Measurements from ENCODE around the gene CNOT3. TPM values are rescaled to one million over a fixed set of nuclear protein-coding genes. Genes with fewer than 3 reads are reported as not detected.

CNOT3 gene
- total RNA-seq, 4 donors from 2014 or later: 5.1 to 14.0 (median 10.2) TPM

DNA sequence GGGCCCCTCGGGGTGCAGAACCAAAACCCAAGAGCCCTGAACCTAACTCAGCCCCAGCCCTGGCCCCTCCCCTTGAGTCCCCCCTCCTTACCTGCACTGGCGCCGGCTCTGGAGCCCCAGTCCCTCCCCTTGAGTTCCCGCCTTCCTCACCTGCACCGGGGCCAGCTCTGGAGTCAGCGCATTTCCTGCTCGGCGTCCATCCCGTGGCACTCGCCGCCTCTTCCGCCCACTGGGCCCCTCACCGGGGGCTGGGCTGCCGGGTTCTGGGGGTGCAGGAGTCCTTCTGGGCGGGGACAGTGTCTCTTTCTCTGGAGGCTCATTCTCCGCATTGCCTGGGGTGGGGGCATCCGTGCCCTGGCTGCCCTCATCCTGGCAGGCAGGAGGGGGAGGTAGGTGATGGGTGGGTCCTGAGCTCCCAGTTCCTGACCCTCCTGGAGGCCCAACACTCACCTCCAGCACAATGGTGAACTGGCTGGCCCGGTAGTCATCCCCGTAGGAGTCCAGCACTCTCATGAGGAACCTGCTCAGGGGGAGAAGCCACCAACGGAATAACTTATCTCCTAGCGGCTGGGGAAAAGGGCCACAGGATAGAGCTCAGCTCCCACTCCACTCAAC, 29.6 kb upstream of the CNOT3 start:
- TF ChIP-seq POLR2A (IDR thresholded peaks at IDR 0.05): no peak
- no peak for TF ChIP-seq CTCF (IDR thresholded peaks at IDR 0.05 in 4 of 5, conservative IDR thresholded peaks at IDR 0.05 in 1 of 5)
- in situ Hi-C loops (cut with MboI; ENCODE audit: low sequenced_read_pairs in 4 of 4): loop anchor here in 1 of 4 donors (25.0 kb wide), 1 partner anchor 1004 kb away; the partner anchor contains the start of gene PPP1R12C
- H3K9me3 ChIP-seq: no peaks in the 10 kb centered on the region
- peaks cover 6 to 10% of the 10 kb centered on the region in 2 donors for H3K4me1 ChIP-seq
- no peak for DNase-seq
- no peak overlapping the region for H3K4me3 ChIP-seq
- ATAC-seq: no peak
- H3K36me3 ChIP-seq: peaks cover 0 to 58% of the 10 kb centered on the region in 2 donors
- H3K27ac ChIP-seq: no peak overlapping the region
- H3K27me3 ChIP-seq: no peaks in the 10 kb centered on the region
- intact Hi-C loops (cut with DNase I; ENCODE audit: low total_unique reads): no loop called here

- peaks cover 4 to 6% of the 10 kb centered on the region in 2 donors for H3K4me1 ChIP-seq
- intact Hi-C loops (cut with DNase I; ENCODE audit: low total_unique reads) (no loop called here), in situ Hi-C loops (cut with MboI; ENCODE audit: low sequenced_read_pairs in 4 of 4) (loop anchor here in 1 of 4 donors (25.0 kb wide), 1 partner anchor 1004 kb away; the partner anchor contains the start of gene PPP1R12C)
- ATAC-seq: no peak
- no peak for TF ChIP-seq POLR2A (IDR thresholded peaks at IDR 0.05)
- no peak for TF ChIP-seq CTCF (IDR thresholded peaks at IDR 0.05 in 4 of 5, conservative IDR thresholded peaks at IDR 0.05 in 1 of 5)
- H3K36me3 ChIP-seq: peaks cover 0 to 58% of the 10 kb centered on the region in 2 donors
- H3K4me3 ChIP-seq: no peak overlapping the region
- H3K27ac ChIP-seq: no peak overlapping the region
- no peaks in the 10 kb centered on the region for H3K27me3 ChIP-seq
- no peaks in the 10 kb centered on the region for H3K9me3 ChIP-seq
- DNase-seq: no peak
Observed at GRCh38 chr19:54108496-54108895, 29.1 kb upstream of the CNOT3 start.

- TF ChIP-seq POLR2A (IDR thresholded peaks at IDR 0.05) (no peak), CTCF (IDR thresholded peaks at IDR 0.05 in 4 of 5, conservative IDR thresholded peaks at IDR 0.05 in 1 of 5) (no peak)
- in situ Hi-C loops (cut with MboI; ENCODE audit: low sequenced_read_pairs in 4 of 4) (loop anchor here in 1 of 4 donors (10.0 to 25.0 kb wide), 2 partner anchors 135 to 1003 kb away; partner anchors contain the start of gene PPP1R12C), intact Hi-C loops (cut with DNase I; ENCODE audit: low total_unique reads) (no loop called here)
- no peak for DNase-seq
- Histone ChIP-seq H3K27ac (no peak overlapping the region), H3K4me3 (no peak overlapping the region), H3K4me1 (peaks cover 4 to 8% of the 10 kb centered on the region in 2 donors), H3K9me3 (no peaks in the 10 kb centered on the region), H3K27me3 (no peaks in the 10 kb centered on the region), H3K36me3 (peaks cover 0 to 58% of the 10 kb centered on the region in 2 donors)
- no peak for ATAC-seq
Observed at GRCh38 chr19:54109651-54110050, 27.9 kb upstream of the CNOT3 start.

DNA sequence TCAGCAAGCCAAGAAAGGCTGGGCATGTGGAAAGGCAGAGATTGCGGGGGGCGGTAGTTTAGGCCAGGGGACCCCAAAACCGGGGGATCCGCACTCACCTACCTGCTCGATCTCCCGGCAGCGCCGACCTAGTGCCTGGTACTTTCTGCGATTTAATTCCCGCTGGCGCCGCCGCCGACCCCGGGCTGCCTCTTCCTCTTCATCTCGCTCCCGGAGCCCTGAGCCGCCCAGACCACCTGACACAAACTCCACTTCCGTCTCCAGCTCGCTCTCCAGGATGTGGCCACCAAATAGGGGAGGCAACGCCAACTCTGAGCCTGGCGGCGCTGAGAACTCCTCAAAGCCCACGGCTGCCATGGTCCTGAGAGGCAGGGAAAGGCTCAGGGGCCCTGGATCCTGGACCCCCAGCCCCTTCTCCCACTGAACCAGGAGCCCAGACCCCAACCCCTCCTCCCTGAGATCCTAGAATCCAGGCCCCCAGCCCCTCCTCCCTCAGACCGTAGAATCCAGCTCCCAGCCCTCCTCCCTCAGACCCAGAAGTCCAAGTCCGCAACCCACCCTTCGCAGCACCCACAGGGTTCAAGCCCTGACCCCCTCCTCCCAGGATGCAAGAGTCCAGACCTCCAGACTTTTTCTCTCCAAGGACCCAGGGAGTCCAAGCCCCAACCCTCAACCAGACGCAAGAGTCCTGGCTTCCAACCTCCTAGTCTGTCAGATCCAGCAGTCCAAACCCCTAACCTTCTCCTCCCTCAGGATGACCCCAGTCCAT, 23.0 kb upstream of the CNOT3 start:
- peak overlapping the region; percentile 69 to 98 (median 91) for H3K4me3 ChIP-seq
- H3K27ac ChIP-seq: peak overlapping the region; percentile 87 to 99 (median 90)
- H3K9me3 ChIP-seq: no peaks in the 10 kb centered on the region
- intact Hi-C loops (cut with DNase I; ENCODE audit: low total_unique reads): loop anchor here (1.0 kb wide), 4 partner anchors 12 to 350 kb away; partner anchors contain the start of gene NDUFA3
- no peaks in the 10 kb centered on the region for H3K27me3 ChIP-seq
- peaks cover 0 to 30% of the 10 kb centered on the region in 2 donors for H3K36me3 ChIP-seq
- no peak for DNase-seq
- H3K4me1 ChIP-seq: peaks cover 21% of the 10 kb centered on the region in 2 donors
- TF ChIP-seq POLR2A (IDR thresholded peaks at IDR 0.05): no peak
- TF ChIP-seq CTCF (IDR thresholded peaks at IDR 0.05 in 4 of 5, conservative IDR thresholded peaks at IDR 0.05 in 1 of 5): no peak
- ATAC-seq: no peak
- in situ Hi-C loops (cut with MboI; ENCODE audit: low sequenced_read_pairs in 4 of 4): loop anchor here in 1 of 4 donors (10.0 to 25.0 kb wide), 2 partner anchors 140 to 998 kb away; partner anchors contain the start of gene PPP1R12C
